ENCODE data around the gene PRKCH. TPM values are rescaled to one million over a fixed set of nuclear protein-coding genes. Genes with fewer than 3 reads are reported as not detected.

Gene PRKCH
- polyA plus RNA-seq, 5 donors, result 29.5 to 47.5 (median 45.7) TPM

DNA sequence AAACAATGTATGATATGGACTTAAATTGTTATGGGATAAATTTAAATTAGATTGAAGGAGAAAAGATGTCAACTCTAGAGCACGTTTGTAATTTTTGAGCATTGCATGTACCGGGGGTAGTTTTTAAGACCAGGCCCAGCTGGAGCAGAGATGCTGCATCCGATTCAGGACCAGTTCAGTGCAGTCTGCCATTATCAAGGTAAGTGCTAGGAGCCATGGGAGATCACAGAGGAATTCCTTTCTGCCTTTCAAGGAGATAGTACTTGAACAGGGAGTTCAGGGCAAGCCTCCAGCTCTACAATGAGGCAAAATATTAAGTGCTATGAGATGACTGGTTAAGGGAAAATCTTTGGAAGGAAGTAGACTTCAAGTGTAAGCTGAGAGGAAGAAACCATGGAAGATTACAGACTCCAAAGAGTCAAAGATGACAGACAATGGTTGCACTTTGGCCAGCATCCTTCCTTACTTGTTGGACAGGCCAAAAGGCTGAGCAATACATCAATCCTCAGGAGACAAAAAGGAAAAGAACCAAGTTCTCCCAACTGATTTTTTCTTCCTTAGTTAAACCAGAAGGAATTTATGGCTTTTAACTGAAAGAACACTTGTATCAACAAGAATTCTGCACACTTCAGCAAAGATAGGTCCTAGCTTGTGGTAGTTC lies 260.7 kb downstream of the PRKCH start:
- no peak for DNase-seq

DNA sequence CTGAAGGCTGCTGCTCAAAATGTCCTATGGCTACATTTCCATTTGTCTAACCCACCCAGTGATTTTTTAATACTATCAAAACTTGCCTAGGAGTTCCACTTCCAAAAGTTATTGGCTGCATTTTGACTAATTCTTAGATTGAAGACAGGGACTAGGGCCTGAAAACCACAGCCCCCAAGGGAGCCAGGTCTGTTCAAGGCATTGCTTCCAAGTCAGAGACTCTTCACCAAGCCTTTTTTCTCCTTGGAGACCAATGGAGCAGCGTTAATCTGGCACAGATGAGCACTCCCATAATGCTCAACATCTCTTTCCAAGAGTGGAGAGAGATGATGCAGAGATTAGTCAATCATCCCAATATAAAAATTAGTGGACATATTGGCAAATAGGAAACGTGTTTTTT lies 261.4 kb downstream of the PRKCH start:
- no peak for DNase-seq

DNA sequence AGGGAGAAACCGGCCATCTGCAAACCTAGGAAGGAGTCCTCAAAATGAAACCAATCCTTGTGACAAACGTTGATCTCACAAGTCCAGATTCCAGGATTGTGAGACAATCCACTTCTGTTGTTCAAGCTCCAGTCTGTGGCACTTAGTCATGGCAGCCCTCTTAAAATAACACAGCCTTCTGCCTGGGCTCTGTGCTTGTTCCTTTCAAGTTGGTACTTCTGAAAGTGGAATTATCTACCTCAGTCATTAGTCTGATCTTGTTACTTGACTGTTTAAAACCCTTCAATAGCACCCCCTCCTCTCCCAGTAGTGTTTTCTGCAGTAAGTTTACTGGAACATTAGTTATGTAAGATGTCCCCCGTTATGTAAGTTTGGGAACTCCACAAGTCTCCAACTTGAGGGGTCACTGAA lies 263.0 kb downstream of the PRKCH start:
- no peak for DNase-seq

DNA sequence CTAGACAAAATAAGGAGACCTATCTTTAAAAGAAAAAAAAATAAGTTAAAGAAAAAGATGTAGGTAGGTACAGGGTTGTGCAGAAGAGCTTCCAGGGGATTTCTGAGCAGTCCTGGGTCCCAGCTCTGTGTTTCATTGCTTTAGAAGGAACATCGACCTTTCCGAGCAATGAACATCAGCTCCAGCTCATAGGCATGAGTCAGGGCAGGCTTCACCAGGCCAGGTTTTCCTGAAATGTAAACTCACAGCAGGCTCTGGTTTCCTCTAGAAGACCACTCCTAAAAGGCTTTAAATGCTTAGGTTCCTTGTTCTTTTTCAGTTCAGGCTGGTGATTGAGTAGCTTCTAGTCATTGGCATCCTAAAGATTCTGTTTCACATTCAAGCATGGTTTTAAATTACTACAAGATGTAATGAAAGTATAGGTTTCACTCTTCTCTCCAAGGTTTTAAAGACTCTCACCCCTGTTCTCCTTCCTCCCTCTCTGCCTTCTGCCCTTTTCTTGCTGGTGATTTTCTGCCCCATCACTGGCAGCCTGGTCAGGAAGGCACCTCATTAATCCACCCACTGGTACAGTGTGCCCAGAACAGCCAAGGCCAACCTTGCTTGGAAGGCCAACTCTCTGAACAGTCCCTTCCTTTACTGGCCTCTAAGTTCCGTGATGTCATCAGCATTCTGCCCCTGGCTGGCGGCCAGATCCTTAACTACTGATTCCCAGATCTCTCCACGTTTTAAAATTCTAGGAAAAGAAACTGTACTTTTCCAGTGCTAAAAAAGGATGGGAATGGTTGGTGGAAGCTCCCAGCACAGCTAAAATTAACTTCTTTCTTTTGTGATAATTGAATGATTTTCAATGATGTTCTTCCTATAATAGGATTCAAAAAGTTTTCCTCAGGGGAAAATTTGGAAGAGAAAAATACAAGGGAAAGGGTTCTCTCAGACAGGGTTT lies 264.5 kb downstream of the PRKCH start:
- peak; percentile 55 to 70 for DNase-seq

DNA sequence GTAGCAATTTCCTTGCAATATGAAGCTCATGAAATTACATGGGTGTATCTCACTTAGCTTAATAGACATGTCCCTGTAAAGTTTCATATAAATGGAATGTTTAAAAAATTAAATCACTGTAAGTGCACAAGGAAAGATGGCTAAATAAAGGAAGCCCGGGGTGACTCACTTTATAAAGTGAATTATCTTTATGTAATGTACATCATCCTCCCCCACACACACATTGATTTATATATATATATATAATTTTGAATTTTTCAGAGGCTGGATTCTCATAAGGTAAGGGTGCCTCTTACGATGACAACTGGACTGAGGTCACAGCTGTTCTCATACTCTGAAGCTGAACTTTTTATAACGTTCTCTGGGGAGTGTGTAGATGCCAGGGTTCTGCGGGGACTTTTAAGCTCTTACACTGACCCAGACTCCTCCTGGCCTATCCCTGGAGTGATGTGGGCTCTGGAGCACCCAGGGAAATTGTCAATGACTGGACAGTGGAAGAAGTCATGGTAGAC lies 265.2 kb downstream of the PRKCH start:
- no peak for DNase-seq

DNA sequence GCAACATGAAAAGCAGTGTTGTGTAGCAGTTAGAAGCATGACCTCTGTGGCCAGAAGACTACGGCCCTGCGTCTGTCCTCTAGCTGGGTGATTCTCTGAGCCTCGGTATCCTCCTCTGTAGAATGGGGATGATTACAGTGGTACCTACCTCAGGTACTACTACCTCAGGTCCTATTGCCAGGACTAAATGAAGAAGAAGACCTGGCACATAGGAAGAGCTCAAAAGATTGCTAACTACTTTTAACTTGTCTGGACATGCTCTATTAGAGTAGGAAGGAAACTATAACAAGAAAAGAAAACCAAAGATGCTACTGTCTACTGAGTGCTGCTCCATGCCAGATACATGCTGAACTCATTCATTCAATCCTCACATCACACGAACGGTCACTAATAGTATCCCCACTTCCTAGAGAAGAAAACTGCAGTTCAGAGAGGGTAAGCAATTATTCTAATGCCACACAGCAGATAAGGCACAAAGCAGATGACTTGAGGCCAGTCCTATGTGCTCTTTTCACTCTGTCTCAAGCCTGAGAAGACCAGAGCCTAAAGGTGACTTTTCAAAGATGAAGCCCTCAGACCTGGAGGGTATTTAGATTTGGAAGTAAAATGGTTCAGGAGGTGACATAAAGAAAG lies 265.8 kb downstream of the PRKCH start:
- no peak for DNase-seq

DNA sequence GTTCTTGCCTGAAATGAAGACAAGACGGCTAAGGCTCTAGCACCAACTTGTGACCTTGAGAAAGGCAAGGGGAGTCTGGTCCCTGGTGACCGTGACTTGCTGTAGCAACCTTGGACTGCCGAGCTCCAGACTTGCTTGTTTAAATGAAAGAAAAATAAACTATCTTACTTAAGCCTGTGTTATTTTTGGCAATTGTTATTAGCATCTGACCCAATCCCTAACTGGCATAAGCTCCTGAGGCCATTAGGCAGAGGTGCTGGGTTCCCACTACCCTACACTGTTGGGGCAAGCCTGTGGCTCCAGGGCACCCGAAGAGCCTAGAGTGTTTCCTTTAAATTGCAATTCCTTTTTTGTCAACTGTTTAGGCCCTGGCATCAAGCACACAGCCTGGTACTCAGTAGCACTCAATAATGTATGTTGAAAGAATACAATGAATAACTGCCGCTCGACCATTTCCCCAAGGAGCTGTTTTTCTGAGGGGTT lies 267.1 kb downstream of the PRKCH start:
- no peak for DNase-seq

DNA sequence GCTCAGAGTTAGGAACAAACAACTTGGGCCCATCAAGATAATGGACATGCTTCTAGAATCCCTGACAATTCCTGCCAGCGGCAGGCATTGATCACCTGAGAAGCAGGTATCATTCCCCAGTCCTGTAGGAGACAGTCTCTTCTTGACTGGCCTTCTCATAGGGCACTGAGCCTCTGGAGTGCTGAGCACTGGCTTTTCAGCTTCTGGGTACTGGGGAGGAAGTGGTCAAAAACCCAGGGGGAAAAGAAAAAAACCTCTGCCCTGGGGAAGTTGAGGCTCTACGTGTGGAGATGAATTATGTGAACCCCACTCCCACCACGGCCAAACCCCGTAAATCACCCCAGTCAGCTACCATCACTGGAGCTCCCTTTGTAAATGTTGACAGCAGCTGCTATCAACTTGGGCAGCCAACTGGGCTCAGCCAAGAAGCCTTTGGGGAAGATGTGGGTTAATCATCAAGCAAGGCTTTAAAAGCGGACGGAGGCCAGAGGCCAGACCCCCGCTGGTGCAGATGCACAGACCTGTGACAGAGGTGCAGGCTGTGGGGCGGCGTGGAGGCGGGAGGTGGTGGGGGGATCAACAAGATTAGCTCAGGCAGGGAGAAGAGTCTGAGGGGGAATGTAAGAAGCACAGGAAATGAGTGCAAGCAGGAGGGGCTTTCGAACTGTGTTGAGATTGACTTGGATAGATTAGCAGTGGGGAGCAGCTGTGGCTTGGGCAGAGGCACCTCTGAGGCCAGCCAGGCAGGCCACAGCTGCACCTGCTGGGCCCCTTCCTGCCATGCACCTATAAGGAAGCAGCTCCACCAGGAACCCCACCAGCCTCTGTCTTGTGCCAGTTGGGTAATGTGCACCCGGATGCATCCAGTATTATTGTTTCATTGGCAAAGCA lies 268.6 kb downstream of the PRKCH start:
- no peak for DNase-seq

DNA sequence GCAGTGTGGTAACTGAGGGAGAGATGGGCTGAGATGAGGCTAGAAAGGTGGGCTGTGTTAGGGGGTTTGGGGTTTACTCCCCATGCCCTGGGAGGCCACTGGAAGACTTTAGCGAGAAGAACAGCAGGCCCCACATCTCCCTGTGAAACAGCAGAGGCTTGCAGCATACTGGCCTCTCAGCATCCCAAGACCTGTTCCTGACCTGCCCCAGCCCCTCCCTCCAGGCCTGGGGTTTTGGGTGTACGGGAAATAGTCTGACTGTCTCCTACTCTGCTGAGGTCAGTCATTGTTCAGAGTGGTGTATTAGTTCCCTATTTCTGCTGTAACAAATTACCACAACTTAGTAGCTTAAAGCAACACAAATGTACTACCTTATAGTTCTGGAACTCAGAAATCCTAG lies 270.5 kb downstream of the PRKCH start:
- no peak for DNase-seq

DNA sequence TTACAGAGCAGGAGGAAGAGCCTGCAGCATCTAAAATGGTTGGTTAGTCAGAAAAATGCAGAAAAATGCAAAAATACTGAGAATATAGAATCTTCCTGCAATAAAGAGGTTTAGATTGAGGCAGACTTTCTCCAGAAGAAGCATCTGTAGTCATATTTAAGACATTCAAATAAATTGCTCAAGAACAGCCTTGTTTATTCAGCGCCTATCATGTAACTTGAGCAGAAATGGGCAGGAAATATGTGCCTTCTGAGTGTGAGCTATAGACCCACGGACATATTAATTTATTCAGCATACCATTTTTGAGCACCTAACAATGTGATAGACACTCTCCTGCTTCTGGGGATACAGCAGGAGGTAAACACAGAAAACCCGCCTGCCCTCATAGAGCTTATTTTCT lies 272.0 kb downstream of the PRKCH start:
- DNase-seq, result no peak

DNA sequence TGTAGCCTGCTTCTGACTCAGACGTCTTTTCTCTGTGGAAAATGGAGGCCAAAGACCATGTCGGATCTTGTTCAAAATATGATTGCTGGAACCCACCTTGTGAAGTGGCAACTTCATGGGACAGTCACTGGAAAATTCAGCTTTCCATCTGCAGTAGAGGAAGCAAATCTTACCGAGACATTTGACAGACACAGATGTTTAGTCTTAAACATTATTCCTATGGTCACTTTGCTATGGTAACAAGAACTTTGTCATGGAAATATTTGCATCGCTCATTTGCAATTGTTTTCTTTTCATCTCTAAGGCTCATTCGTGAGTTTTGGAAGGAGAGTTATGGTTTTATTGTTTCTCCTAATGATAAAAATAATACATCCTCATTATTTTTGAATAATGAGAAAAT lies 275.6 kb downstream of the PRKCH start:
- DNase-seq, result no peak

DNA sequence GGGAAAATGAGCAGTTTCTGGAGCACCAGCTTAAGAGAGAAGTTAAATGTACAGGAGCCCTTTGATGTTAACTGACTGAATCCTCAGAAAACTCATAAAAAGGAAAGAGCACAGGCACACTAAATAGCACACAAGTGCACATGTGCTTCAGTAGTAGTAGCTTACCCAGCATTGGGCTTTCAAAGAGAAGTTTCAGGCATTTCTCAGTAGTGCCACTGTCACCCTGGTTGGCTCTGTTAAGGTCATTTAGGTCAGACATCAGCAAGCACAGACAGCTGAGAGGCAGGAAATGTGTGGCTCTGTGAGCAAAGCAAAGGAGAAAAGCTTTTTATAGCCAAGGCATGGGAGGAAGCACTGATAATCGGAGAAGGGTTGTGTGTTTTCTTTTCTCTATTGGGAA lies 277.6 kb downstream of the PRKCH start:
- no peak for DNase-seq

DNA sequence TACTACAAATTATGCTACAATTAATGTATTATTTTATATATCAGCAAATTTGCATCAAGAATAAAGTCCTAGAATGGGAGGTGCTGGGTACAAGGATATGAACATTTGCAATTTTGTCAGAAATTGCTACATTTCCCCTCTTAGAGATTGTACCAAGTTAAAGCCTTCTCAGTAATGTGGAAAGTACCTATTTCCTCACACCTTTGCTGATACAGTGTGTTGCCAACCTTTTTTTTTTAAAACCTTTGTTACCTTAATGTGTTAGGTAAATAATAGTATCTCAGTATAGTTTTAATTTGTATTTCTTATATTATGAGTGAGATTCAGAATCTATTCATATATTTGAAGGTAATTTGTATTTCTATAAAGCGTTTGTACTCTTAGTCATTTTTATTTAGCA lies 278.6 kb downstream of the PRKCH start:
- DNase-seq, result no peak

Other genes with a start within 250 kb of the PRKCH start
- 10 to 100 TPM; 17.4 to 22.4 (median 19.4) TPM for gene TMEM30B, start 40.2 kb upstream of the PRKCH start, polyA plus RNA-seq (ENCODE audit: insufficient read depth in 1 of 5, insufficient read length in 5 of 5, low replicate concordance in 1 of 5)